Right lobe of liver (tissue), 4 donors: Measurements from ENCODE around the gene SLC25A12.

ENCODE experiments used
- CTCF ChIP-seq, 4 donors: fragments of 200-600 bp in 3 of 4; fragments of 450-650 bp in 1 of 4; IDR thresholded peaks; one replicate each; pipeline versions ENCODE4 v1.5.1 to v1.8.0; 2016 to 2022; ENCODE audit warnings: antibody characterized with exemption in 4 of 4, mild to moderate bottlenecking in 2 of 4
- POLR2A ChIP-seq: fragments of 450-650 bp; IDR thresholded peaks from one replicate; pipeline ENCODE4 v1.6.1; 2017; ENCODE audit warnings: antibody characterized with exemption, mild to moderate bottlenecking
- donor health status: DM: no; HTN: no; CAD: no.
- donor health status: DM: no; HTN: no; CAD: no.
- donor health status: DM: no; HTN: yes; CAD: no.

- no peak for TF ChIP-seq CTCF (IDR thresholded peaks at IDR 0.05)
- TF ChIP-seq POLR2A, result no peak
Observed at GRCh38 chr2:171824086-171824485, 70.0 kb downstream of the SLC25A12 start.
